Progenitor cell of endocrine pancreas (in vitro differentiated cells): ENCODE measurements around the gene C4orf50. TPM values are rescaled to one million over a fixed set of nuclear protein-coding genes. Genes with fewer than 3 reads are reported as not detected.

ENCODE experiments used
- DNase-seq: peaks from one replicate; pipeline ENCODE4 v3.0.0; 2021; ENCODE audit warnings: low spot score; ENCODE audit not compliant: unreplicated experiment
- H3K27ac Mint-ChIP-seq: 2 replicates; pipeline ENCODE4 v1.8.0; 2021; ENCODE audit warnings: mild to moderate bottlenecking, moderate library complexity, mixed read lengths
- H3K27me3 Mint-ChIP-seq: 2 replicates; pipeline ENCODE4 v1.8.0; 2021; ENCODE audit warnings: mixed read lengths
- H3K36me3 Mint-ChIP-seq: 2 replicates; pipeline ENCODE4 v1.8.0; 2022; ENCODE audit warnings: mixed read lengths; ENCODE audit not compliant: insufficient read depth
- H3K4me1 Mint-ChIP-seq: 2 replicates; pipeline ENCODE4 v1.8.0; 2021; ENCODE audit warnings: low read depth, mixed read lengths
- H3K4me3 Mint-ChIP-seq: 2 replicates; pipeline ENCODE4 v1.8.0; 2021; ENCODE audit warnings: low read depth, mild to moderate bottlenecking, moderate library complexity, mixed read lengths
- H3K9me3 Mint-ChIP-seq: 2 replicates; pipeline ENCODE4 v1.8.0; 2021; ENCODE audit warnings: low read depth, mixed read lengths
- CTCF ChIP-seq: fragments of 200-600 bp; sonication (generic); IDR thresholded peaks from one replicate; pipeline ENCODE4 v1.5.0; 2021; ENCODE audit warnings: antibody characterized with exemption, mild to moderate bottlenecking; ENCODE audit not compliant: unreplicated experiment
- total RNA-seq: library from RNA; stranded (reverse); gene quantifications from 2 replicates; pipeline ENCODE4 v1.2.1, GENCODE V29; 2021

Gene C4orf50
- total RNA-seq, 1 donor from 2014 or later = 0.19 TPM

GRCh38 chr4:6044276-6044675 lies 26.0 kb upstream of the C4orf50 start:
- Mint-ChIP-seq H3K9me3 (no peaks in the 10 kb centered on the region), H3K27me3 (peaks cover 30% of the 10 kb centered on the region)
- no peak for TF ChIP-seq CTCF

GRCh38 chr4:6043843-6044242 lies 25.6 kb upstream of the C4orf50 start:
- DNase-seq = no peak
- H3K36me3 Mint-ChIP-seq = no peaks in the 10 kb centered on the region
- no peak overlapping the region for H3K4me3 Mint-ChIP-seq
- no peaks in the 10 kb centered on the region for H3K9me3 Mint-ChIP-seq
- no peak overlapping the region for H3K27ac Mint-ChIP-seq
- no peaks in the 10 kb centered on the region for H3K4me1 Mint-ChIP-seq
- peaks cover 30% of the 10 kb centered on the region for H3K27me3 Mint-ChIP-seq
- TF ChIP-seq CTCF = no peak

More at GRCh38 chr4:6044276-6044675, 26.0 kb upstream of the C4orf50 start:
- DNase-seq = no peak
- H3K36me3 Mint-ChIP-seq = no peaks in the 10 kb centered on the region
- no peak overlapping the region for H3K27ac Mint-ChIP-seq
- H3K4me1 Mint-ChIP-seq = no peaks in the 10 kb centered on the region
- H3K4me3 Mint-ChIP-seq = no peak overlapping the region

- Mint-ChIP-seq H3K36me3 (no peaks in the 10 kb centered on the region), H3K4me3 (no peak overlapping the region), H3K27ac (no peak overlapping the region), H3K27me3 (peaks cover 31% of the 10 kb centered on the region), H3K4me1 (no peaks in the 10 kb centered on the region), H3K9me3 (no peaks in the 10 kb centered on the region)
- DNase-seq = no peak
- no peak for TF ChIP-seq CTCF
Measured at GRCh38 chr4:6043188-6043587, 25.0 kb upstream of the C4orf50 start.

- DNase-seq = no peak
Measured at GRCh38 chr4:6042293-6043063, 24.2 kb upstream of the C4orf50 start.

GRCh38 chr4:6041800-6042199 lies 23.6 kb upstream of the C4orf50 start:
- no peaks in the 10 kb centered on the region for H3K36me3 Mint-ChIP-seq

More at GRCh38 chr4:6042293-6043063, 24.2 kb upstream of the C4orf50 start:
- no peaks in the 10 kb centered on the region for H3K36me3 Mint-ChIP-seq
- no peaks in the 10 kb centered on the region for H3K4me1 Mint-ChIP-seq
- no peak overlapping the region for H3K27ac Mint-ChIP-seq
- H3K9me3 Mint-ChIP-seq = no peaks in the 10 kb centered on the region
- peaks cover 23% of the 10 kb centered on the region for H3K27me3 Mint-ChIP-seq
- no peak overlapping the region for H3K4me3 Mint-ChIP-seq
- TF ChIP-seq CTCF = no peak

More at GRCh38 chr4:6041800-6042199, 23.6 kb upstream of the C4orf50 start:
- no peak overlapping the region for H3K4me3 Mint-ChIP-seq
- no peak for DNase-seq
- no peak overlapping the region for H3K27ac Mint-ChIP-seq
- no peaks in the 10 kb centered on the region for H3K9me3 Mint-ChIP-seq
- no peak for TF ChIP-seq CTCF
- H3K27me3 Mint-ChIP-seq = peaks cover 23% of the 10 kb centered on the region
- no peaks in the 10 kb centered on the region for H3K4me1 Mint-ChIP-seq
